ENCODE results near the gene MTAP.

The MTAP gene

GRCh38 chr9:21802418-21803000, at the start of gene MTAP:
Gene MTAP, plus strand, starts transcription at chr9:21802636. Its CDS starts 113 bp downstream, at chr9:21802749.
- peak; percentile 65 for DNase-seq (ENCODE audit: low read depth)

DNA sequence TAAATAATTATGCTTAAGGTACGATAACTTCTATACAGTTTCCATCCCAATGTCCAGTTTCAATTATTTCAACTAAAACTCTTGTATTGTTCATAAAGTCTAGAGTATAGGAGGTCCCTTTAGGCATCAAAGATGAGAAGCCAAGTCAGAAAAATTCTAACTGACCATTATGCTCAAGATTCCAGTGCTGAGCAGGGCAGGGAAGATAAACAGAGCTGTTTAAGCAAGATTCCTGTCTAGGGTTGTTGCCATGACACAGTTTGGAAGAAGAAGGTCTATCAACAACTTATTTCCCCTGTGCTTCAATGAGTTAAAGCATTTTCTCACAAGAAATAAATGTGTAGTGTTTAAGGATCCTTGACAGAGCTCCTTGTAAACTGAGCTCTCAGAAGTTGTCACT, 48.9 kb upstream of the MTAP start:
- no peak for DNase-seq (ENCODE audit: low read depth)

GRCh38 chr9:21754741-21755140, 47.7 kb upstream of the MTAP start:
- DNase-seq (ENCODE audit: low read depth), result no peak

DNA sequence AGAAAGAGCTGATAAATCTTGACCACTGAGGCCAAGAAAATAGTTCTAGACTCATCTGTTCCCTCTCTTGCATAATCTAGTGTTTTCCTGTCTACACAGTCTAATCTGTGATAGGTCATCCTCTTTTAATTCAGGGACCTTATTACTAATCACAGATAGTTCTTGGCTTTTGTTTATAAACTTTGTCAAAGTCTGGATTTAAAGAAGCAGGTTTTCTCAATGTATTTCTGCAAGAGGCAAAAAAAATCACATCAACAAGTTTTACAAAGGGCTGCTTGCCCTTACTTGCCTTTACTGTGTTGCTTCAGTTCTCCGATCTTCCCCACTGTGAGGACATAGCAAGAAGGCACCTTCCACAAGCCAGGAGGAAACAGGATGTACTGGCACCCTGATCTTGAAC, 43.9 kb upstream of the MTAP start:
- DNase-seq (ENCODE audit: low read depth), result no peak

DNA sequence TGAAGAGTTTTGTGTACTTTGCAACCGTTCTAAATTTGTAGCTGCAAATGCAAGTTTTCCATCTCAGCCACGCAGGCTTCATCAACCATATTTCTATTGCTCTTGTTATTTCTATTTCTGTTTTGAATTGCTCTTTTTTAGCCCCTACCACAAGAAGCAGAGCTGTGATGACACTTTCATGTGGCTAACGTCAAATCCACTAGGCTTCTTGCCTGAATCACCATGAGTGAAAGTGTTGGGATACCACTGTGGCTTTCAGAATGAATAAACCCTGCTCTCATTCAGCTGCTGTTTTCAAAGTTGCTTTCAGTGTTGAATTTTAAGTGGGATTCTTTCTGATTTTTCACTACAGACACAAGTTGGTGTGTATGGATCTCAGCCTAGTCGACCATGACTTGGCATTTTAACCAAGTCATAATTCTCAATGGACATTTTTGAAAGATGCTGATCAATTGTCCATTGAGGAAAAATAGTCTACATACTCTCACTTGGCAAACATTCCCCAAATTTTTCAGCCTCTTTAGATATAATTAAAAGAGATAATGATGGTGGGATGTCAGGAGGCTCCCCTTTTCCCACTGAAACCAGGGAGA, 41.0 kb upstream of the MTAP start:
- DNase-seq (ENCODE audit: low read depth), result no peak

GRCh38 chr9:21762064-21762463, 40.4 kb upstream of the MTAP start:
- no peak for DNase-seq (ENCODE audit: low read depth)

GRCh38 chr9:21764846-21765245, 37.6 kb upstream of the MTAP start:
- DNase-seq (ENCODE audit: low read depth), result no peak

DNA sequence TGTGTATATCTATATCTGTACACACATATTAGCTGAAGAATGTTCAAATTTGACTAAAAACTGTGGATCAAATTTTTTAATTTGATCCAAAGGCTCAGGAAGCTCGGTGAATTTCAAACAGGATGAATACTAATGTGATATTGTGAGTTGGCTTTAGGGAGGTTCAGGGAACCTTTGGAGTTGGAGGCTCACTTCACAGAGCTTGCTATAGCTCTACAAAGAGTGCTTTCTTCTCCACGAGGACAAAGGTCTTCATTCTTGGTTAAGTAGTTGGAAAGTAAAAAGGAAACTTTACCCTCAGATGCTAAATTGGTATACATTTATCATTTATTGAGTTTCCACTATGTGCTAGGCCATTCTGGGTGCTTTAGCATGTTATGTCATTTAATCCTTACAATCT, 36.3 kb upstream of the MTAP start:
- DNase-seq (ENCODE audit: low read depth), result no peak

- DNase-seq (ENCODE audit: low read depth), result no peak
These were observed 31.4 kb upstream of the MTAP start for GRCh38 chr9:21770871-21771560.

DNA sequence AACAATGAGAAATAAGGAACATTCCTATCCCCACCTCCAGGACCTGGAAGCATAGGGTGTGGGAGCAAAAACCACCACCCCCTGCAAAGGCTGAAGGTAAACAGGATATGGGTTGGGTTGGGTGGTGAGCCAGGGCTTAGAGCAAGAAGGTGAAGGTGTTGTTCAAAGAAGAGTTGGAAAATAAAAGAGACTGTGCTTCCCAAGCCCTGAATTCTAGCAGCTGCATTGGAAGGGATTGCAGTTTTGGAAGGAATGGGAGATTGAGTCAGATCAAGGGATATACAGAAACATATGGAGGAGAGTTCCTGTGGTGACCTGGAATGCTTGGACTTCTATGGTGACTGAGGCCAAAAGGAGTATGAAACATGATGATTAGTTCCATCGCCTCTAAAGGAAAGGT, 24.7 kb upstream of the MTAP start:
- DNase-seq (ENCODE audit: low read depth), result peak; percentile 77

GRCh38 chr9:21778304-21778703, 24.1 kb upstream of the MTAP start:
- peak; percentile 63 for DNase-seq (ENCODE audit: low read depth)

DNA sequence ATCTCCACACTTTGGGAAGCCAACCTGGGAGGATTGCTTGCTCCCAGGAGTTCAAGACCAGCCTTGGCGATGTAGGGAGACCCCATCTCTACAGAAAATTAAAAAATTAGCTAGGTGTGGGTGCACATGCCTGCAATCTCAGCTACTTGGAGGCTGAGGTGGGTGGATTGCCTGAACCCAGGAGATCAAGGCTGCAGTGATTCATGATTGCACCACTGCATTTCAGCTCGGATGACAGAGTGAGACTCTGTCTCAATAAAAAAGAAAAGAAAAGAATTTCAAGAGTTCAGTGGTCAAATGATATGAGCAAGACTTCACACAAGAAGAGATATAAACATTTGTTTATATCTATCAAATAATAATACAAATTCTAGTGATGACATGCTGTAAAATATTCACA, 23.0 kb upstream of the MTAP start:
- DNase-seq (ENCODE audit: low read depth), result no peak

- no peak for DNase-seq (ENCODE audit: low read depth)
These were observed 20.8 kb upstream of the MTAP start for GRCh38 chr9:21781656-21782055.

GRCh38 chr9:21782205-21782604, 20.2 kb upstream of the MTAP start:
- no peak for DNase-seq (ENCODE audit: low read depth)

DNA sequence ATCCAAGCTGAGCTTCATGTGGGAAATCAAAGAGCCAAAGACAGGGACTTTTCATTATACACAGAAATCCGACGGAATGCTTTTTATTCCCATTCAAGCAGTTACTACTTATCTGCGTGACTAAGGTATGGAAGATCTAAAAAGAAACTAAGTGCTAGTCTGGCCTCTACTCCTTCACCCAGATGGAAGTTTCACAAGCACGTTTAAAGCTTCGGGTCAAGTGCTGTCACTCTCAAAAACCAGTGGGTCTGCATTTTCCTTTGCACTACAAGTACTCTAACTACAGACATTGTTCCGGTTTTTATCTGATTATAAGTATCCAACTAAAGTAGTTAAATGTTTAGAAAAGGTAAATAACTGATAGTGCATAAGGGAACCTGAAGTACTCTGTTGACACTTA, 13.7 kb upstream of the MTAP start:
- no peak for DNase-seq (ENCODE audit: low read depth)

DNA sequence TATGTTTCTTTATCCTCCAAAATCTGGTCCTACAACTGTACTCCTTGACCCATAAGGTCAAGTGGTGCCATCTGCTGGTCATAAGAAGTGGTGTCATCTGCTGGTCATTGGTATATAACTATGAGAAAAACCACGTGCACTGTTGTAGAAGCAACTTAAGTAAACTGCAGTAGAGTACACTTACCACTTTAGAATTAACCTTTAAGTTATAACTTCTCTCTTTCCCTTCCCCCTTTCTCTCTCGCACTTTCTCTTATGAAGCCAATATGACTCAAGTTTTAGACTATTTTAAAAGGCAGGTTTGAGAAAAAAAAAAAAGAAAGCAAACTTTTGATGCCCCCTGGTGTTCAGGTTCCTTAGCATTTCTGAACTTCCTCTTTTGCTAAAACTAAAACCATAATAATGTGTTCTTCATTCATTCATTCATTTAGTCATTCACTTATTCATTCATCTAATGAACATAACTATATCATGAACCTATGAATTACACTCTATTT, 12.8 kb upstream of the MTAP start:
- DNase-seq (ENCODE audit: low read depth), result peak; percentile 84

DNA sequence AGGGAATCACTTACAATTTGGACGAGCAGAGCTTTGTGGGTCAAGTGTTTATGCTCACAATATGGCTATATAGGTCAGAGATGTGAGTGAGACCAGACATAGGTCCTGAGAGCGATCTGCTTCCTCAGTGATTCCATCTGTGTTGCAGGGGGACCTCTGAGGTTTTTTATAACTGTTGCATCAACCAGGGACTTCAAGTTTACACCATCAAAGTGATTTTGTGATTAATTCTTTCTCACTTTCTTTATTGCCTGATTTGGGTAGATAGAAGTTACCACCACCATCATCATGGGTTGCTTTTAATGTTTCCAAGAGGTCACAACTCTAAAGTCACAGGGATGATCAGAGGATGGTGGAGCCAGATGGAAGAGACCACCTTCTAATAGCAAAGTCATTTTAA, 7.0 kb upstream of the MTAP start:
- DNase-seq (ENCODE audit: low read depth), result no peak

DNA sequence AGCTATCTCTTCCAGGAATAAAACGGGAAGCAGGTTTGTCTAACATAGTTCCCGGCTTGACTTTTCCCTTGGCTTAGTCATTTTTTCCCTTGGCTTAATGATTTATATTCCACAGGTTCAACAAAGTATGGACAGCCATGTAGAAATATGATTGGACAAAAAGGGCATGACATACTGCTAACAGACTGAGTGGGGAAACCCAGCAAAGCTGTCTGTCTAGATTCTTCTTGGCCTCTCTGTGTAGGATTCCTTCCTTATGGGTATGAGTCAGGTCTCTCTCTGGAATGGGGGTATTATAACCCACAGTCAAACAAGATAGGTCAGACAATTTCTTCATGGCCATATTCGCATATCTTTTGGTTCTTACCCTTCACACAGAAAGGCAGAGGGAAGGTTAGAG, 5.7 kb upstream of the MTAP start:
- no peak for DNase-seq (ENCODE audit: low read depth)

- DNase-seq (ENCODE audit: low read depth), result no peak
These were observed 1.3 kb upstream of the MTAP start for GRCh38 chr9:21800931-21801682.

DNA sequence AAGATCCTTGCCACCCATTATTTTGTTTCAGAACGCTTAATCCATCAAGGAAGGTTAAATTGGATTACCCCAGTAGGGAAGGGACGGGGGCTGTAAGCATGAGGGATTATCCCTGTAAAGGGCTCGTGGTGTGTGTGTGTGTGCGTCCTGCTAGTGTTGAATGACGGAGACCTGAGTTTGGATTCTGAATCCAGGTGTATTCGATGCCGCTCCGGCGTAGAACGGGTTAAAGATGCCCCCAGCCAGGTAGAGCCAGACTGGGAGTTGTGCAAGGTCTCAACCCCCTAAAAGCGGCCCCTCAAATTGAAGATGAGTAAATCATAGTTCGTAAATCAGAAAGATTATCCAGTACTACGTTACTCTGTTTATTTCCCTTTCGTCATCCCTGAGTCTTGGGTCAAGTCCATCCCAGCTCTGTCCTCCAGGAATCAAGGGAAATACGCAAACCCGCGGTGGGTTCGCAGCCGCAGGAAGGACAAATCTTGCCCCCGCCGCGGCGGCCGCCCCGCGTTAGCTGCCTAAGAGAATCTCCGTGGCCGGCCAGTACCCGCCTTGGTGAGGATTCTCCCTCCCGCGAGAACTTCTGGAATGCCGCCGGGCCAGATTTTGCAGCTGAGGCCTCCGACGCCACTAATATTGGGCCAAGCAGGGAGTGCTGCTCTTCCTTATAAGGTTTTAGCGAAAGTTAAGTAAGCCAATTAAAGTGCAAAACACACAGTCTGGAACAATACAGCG, 586 bp upstream of the MTAP start:
- no peak for DNase-seq (ENCODE audit: low read depth)

- no peak for DNase-seq (ENCODE audit: low read depth)
These were observed 1.2 kb downstream of the MTAP start for GRCh38 chr9:21803649-21804048.

DNA sequence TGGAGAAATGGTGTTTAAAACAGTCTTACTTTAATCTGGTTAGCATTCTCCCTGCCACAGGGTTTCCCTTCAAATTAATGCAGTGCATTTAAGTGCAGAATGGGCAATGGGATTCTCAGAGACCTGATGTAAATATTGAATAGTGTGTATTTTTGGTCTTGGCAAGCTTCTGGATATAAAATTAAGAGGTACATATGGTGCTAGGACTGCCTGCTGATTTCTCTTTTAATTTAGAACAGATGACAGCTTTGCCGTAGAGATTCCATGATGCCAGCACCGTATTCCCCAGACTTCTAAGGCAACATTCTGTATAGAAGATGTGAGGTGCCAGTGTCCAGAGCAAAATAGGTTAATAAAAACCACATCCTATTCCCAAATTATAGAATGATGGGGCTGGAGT, 1.9 kb downstream of the MTAP start:
- no peak for DNase-seq (ENCODE audit: low read depth)

Measured in HS-5 (cell line).